Activated CD8-positive, alpha-beta memory T cell treated with anti-CD3 and anti-CD28 coated beads for 1 hour (primary cell): ENCODE data around the gene TMEM184B.
"Not testable (repeated sequence)": the region's sequence is repeated elsewhere in the genome, so short reads cannot be mapped to it uniquely, and the experiment has no call there.

Source experiments
- DNase-seq, 2 donors: peaks; one replicate each; pipeline ENCODE4 v3.0.0-alpha.2; 2020; ENCODE audit warnings: low read depth in 1 of 2; ENCODE audit errors: extremely low read depth in 1 of 2

The TMEM184B gene

GRCh38 chr22:38184788-38185187, 88.0 kb downstream of the TMEM184B start:
- no peak for DNase-seq

GRCh38 chr22:38181453-38182200, 91.2 kb downstream of the TMEM184B start, which contains the start of gene PLA2G6:
Gene PLA2G6 (minus strand): TSS chr22:38181830. CDS start chr22:38169426, 12,404 bp downstream.
- peak; percentile 89 to 93 for DNase-seq

GRCh38 chr22:38180841-38181452, 91.9 kb downstream of the TMEM184B start:
- DNase-seq: no peak

- DNase-seq: not testable (repeated sequence)
Measured at GRCh38 chr22:38178605-38178937, 94.2 kb downstream of the TMEM184B start.

GRCh38 chr22:38177926-38178604, 94.7 kb downstream of the TMEM184B start:
- DNase-seq: no peak

- DNase-seq: not testable (repeated sequence)
Measured at GRCh38 chr22:38177571-38177925, 95.3 kb downstream of the TMEM184B start.

- DNase-seq: no peak
Measured at GRCh38 chr22:38177044-38177443, 95.8 kb downstream of the TMEM184B start.

GRCh38 chr22:38176170-38176741, 96.6 kb downstream of the TMEM184B start:
- DNase-seq: no peak

- DNase-seq: no peak
Measured at GRCh38 chr22:38175206-38176118, 97.3 kb downstream of the TMEM184B start.

GRCh38 chr22:38174626-38175025, 98.2 kb downstream of the TMEM184B start:
- DNase-seq: no peak

GRCh38 chr22:38173641-38173906, 99.2 kb downstream of the TMEM184B start:
- no peak for DNase-seq

- DNase-seq: peak in 1 of 2 donors; percentile 59
Measured at GRCh38 chr22:38172832-38173640, 99.8 kb downstream of the TMEM184B start.

GRCh38 chr22:38171927-38172831, 100.6 kb downstream of the TMEM184B start:
- DNase-seq: no peak

GRCh38 chr22:38170469-38170868, 102.3 kb downstream of the TMEM184B start:
- DNase-seq: no peak
